ENCODE results near the gene MAML2.

MAML2 gene

DNA sequence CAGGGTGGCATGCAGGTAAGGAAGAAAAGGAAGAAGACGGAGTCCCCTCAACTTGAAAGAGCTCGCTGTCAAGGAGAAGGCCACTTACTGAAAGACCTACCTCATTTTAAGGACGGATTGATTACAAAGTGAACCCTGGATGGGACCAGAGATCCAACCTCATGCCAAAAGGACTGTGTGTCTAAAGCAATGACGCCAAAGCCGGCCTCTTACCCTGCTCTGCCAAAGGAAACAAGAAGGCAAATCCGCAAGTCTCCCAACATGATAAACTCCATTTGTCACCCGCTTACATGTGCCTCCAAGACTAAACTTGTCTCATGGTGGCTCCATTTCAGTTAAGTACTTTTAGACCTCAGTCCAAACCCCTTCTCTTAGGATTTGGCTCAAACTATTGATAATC lies 270.4 kb downstream of the MAML2 start:
- no peak for DNase-seq (ENCODE audit: low spot score in 2 of 2)
- Histone ChIP-seq H3K9me3 (no peaks in the 10 kb centered on the region), H3K4me1 (peaks cover 11% of the 10 kb centered on the region), H3K27me3 (ENCODE audit: low read depth) (no peaks in the 10 kb centered on the region), H3K4me3 (no peak overlapping the region), H3K36me3 (replicated peaks) (no peaks in the 10 kb centered on the region)
- in situ Hi-C loops (cut with MboI; ENCODE audit: low sequenced_read_pairs) = no loop called here

DNA sequence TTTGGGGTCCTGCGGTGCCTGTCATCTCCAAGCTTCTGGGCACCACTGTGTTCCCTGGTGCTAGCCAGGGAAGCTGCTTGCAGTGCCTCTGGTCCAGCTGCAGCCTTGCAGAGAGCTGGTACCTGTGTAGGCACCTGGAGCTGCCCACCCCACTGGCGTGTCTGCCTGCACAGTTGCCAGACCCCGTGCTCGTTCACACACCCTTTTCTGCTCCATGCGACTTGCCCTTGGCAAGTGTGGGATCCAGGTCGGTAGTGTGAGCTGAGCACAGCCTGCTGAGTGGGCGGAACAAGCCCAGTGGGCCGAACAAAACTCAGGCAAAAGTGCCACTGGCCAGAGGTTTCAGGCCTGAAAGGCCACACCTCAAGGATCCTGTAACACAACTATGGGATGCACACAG lies 272.5 kb downstream of the MAML2 start:
- Histone ChIP-seq H3K27me3 (ENCODE audit: low read depth) (no peaks in the 10 kb centered on the region), H3K4me3 (no peak overlapping the region), H3K4me1 (peaks cover 11% of the 10 kb centered on the region), H3K36me3 (replicated peaks) (no peaks in the 10 kb centered on the region), H3K9me3 (no peaks in the 10 kb centered on the region)
- DNase-seq (ENCODE audit: low spot score in 2 of 2) = no peak
- in situ Hi-C loops (cut with MboI; ENCODE audit: low sequenced_read_pairs) = no loop called here

DNA sequence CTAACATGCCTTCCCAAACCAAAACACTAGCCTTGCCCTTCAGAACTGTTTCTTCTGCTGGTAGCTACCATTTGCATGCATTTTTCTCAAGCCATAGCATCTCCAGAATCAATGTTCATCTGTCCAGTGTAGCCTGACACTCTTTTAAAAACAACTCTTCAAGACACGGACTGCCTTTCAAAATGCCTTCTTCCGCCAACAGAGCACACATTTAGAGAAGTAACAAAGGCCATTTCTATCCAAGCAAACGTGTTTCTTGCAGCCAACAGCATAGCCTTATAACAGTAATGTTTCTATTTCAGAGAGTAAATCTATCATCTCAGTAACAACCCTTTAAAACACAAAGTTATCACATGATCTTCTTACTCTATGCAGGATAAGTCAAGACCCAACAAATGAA lies 275.8 kb downstream of the MAML2 start:
- Histone ChIP-seq H3K36me3 (replicated peaks) (no peaks in the 10 kb centered on the region), H3K4me3 (no peak overlapping the region), H3K4me1 (no peaks in the 10 kb centered on the region; the same call in 1 of the 2 replicates), H3K27me3 (ENCODE audit: low read depth) (no peaks in the 10 kb centered on the region), H3K9me3 (no peaks in the 10 kb centered on the region)
- in situ Hi-C loops (cut with MboI; ENCODE audit: low sequenced_read_pairs) = no loop called here
- DNase-seq (ENCODE audit: low spot score in 2 of 2) = no peak

DNA sequence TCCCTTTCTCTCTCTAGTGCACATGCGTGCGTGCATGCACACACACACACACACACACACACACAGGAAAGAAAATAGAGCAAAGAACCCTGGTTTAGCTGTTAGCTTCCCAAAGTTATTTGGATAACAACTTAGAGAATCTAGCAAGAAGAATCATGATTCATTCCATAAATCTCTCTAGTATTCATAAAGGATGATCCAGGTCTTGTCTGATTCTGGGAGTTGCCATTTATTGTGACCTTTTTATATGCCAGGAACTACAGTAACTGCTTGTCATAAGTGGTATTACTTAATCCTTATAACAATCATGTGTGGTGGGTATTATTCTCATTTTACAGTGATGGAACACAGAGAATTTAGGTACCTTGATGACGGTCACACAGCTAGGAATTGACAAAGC lies 277.6 kb downstream of the MAML2 start:
- Histone ChIP-seq H3K27me3 (ENCODE audit: low read depth) (no peaks in the 10 kb centered on the region), H3K36me3 (replicated peaks) (no peaks in the 10 kb centered on the region), H3K4me1 (no peaks in the 10 kb centered on the region), H3K9me3 (no peaks in the 10 kb centered on the region), H3K4me3 (no peak overlapping the region)
- no peak for DNase-seq (ENCODE audit: low spot score in 2 of 2)
- in situ Hi-C loops (cut with MboI; ENCODE audit: low sequenced_read_pairs) = no loop called here

DNA sequence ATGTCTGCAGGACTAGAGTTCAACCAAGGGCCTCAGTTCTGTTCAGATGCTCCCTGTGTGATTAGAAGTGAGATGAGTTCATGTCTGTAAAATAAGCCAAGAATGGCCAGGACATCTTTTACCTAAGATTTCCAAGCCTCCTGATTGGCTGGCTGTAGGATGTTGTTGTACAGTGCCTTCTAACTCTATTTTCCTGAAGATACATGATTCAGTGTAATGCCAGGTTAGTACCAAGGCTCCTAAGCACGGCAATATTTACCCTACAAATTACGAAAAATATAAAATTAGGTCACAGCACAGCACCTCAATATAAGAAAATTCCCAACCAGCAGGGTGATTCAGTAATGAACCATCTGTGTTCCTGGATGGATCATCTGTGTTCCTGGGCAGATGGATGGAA lies 279.1 kb downstream of the MAML2 start:
- no peak for DNase-seq (ENCODE audit: low spot score in 2 of 2)
- H3K4me1 ChIP-seq = no peaks in the 10 kb centered on the region
- no peaks in the 10 kb centered on the region for H3K36me3 ChIP-seq (replicated peaks)
- H3K9me3 ChIP-seq = no peaks in the 10 kb centered on the region
- no peaks in the 10 kb centered on the region for H3K27me3 ChIP-seq (ENCODE audit: low read depth)
- no peak overlapping the region for H3K4me3 ChIP-seq
- in situ Hi-C loops (cut with MboI; ENCODE audit: low sequenced_read_pairs) = no loop called here

DNA sequence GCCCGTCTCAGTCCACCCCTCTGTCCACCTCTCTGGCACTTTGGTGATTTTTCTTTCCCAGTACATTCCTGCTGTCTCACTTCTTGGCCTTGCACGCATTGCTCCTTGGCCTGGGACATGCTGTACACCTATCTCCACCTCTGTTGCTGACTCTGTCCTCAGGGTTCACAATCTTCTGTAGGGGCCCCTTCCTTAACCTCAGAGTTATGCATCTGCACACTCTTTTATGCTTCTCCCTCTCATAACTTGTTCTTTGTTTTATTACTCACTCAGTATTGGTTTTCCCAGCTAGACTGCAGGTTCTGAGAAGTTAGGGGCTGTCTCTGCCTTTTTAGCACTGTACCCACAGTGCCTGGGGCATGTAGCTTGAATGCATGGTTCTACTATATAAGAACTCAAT lies 279.9 kb downstream of the MAML2 start:
- no peaks in the 10 kb centered on the region for H3K4me1 ChIP-seq
- no peak for DNase-seq (ENCODE audit: low spot score in 2 of 2)
- H3K4me3 ChIP-seq = no peak overlapping the region
- H3K27me3 ChIP-seq (ENCODE audit: low read depth) = no peaks in the 10 kb centered on the region
- no peaks in the 10 kb centered on the region for H3K36me3 ChIP-seq (replicated peaks)
- in situ Hi-C loops (cut with MboI; ENCODE audit: low sequenced_read_pairs) = no loop called here
- no peaks in the 10 kb centered on the region for H3K9me3 ChIP-seq

DNA sequence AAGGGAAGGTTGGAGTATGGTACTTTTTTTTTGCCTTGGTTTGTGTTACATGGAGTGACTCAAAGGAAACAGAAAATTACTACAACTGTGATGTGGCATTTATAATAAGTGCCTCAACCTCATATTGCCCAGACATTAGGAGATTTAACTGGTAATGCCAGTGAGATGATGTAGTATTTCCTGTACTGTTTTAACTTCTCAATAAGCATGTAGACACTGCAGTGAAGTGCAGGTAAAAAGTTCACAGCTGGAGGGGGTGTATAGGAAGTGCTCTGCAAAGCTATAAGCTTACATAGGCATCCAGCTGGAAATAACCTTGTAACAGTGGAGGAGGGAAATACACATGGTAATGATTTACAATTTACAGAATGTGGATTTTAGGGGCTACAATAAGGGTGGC lies 280.9 kb downstream of the MAML2 start:
- DNase-seq (ENCODE audit: low spot score in 2 of 2) = no peak
- Histone ChIP-seq H3K4me3 (no peak overlapping the region), H3K9me3 (no peaks in the 10 kb centered on the region), H3K27me3 (ENCODE audit: low read depth) (no peaks in the 10 kb centered on the region), H3K36me3 (replicated peaks) (no peaks in the 10 kb centered on the region), H3K4me1 (peaks cover 5% of the 10 kb centered on the region)
- in situ Hi-C loops (cut with MboI; ENCODE audit: low sequenced_read_pairs) = no loop called here

DNA sequence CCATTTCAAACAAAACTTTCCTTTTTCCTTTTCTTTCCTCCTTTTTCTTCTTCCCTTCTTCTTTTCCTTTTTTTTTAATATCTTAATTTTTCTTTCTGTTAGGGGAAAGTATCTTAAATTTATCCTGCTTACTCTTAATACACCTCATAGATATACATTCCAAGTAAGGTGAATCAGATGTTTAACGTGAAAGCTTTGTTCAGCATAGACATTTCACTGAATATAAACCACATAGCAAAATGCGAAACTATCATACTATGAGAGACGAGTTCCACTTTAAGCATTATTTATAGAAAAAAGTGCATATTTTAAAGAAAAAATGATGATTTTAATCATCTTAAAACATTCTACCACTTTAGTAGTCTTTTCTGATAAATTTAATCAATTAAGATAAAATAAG lies 281.3 kb downstream of the MAML2 start:
- in situ Hi-C loops (cut with MboI; ENCODE audit: low sequenced_read_pairs) = no loop called here
- no peaks in the 10 kb centered on the region for H3K27me3 ChIP-seq (ENCODE audit: low read depth)
- no peaks in the 10 kb centered on the region for H3K36me3 ChIP-seq (replicated peaks)
- H3K4me1 ChIP-seq = peaks cover 9% of the 10 kb centered on the region
- no peak for DNase-seq (ENCODE audit: low spot score in 2 of 2)
- H3K4me3 ChIP-seq = no peak overlapping the region
- no peaks in the 10 kb centered on the region for H3K9me3 ChIP-seq

DNA sequence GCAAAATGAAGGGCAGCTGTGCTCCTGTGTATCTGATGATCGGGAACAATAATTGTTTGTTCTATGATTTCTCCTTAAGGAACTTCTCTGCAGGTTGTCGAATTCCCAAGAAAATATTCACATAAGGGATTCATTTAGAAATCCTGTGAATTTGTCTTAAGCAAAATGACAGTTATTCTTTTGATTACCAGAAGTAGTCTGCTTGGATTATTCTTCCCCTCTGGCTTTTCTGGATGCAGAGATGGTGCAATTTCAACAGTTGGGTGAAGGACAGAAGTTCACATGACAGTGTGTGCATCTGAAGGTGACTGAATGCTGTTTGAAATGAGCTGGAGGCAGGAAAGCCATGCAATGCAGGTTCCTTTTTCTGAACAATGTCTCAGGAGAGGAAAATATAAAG lies 281.9 kb downstream of the MAML2 start:
- H3K4me1 ChIP-seq = peaks cover 13% of the 10 kb centered on the region
- DNase-seq (ENCODE audit: low spot score in 2 of 2) = no peak
- in situ Hi-C loops (cut with MboI; ENCODE audit: low sequenced_read_pairs) = no loop called here

DNA sequence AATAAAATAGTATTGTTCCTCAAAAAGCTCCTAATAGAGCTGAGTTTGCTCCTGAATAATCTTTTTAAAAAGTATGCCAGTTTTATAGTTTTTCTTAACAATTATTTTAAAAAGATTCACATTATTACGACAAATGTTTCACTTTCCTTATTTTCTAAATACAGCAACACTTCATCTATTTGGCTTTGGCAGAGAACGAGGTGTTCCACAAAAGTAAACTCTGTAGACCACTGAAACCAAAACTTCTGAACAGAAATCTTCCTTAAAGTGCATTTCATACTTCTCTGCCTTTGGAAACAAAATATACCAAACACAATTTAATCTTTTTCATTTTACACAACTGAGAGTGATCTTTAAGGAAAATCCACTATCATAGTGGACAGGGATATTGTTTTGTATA lies 285.5 kb downstream of the MAML2 start:
- no peak for DNase-seq (ENCODE audit: low spot score in 2 of 2)
- Histone ChIP-seq H3K36me3 (replicated peaks) (no peaks in the 10 kb centered on the region), H3K4me1 (peaks cover 32% of the 10 kb centered on the region), H3K4me3 (no peak overlapping the region), H3K27me3 (ENCODE audit: low read depth) (no peaks in the 10 kb centered on the region), H3K9me3 (no peaks in the 10 kb centered on the region)
- in situ Hi-C loops (cut with MboI; ENCODE audit: low sequenced_read_pairs) = no loop called here

More for the DNA sequence above, 281.9 kb downstream of the MAML2 start:
- no peaks in the 10 kb centered on the region for H3K27me3 ChIP-seq (ENCODE audit: low read depth)
- no peak overlapping the region for H3K4me3 ChIP-seq
- no peaks in the 10 kb centered on the region for H3K36me3 ChIP-seq (replicated peaks)
- H3K9me3 ChIP-seq = no peaks in the 10 kb centered on the region

DNA sequence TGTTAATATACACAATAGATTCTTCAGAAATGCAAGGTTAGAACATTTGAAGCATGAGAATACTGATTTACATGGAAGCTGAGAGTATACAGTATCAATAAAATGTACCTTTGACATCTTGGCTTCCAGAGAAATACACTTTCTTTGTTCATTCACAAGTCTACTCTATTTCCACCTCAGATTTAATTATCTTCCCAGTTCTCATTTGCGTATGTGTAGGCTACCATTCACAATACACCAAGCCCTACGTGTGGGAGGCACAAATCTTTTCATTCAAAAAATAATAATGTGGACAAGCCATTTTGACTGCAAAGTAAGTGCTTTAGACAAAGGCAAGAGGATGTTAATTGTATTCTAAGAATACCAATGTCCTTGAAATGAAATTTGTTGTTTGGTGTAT lies 286.4 kb downstream of the MAML2 start:
- H3K27me3 ChIP-seq (ENCODE audit: low read depth) = no peaks in the 10 kb centered on the region
- H3K4me3 ChIP-seq = no peak overlapping the region
- in situ Hi-C loops (cut with MboI; ENCODE audit: low sequenced_read_pairs) = no loop called here
- peaks cover 32% of the 10 kb centered on the region for H3K4me1 ChIP-seq
- no peaks in the 10 kb centered on the region for H3K36me3 ChIP-seq (replicated peaks)
- peak; percentile 46 to 95 for DNase-seq (ENCODE audit: low spot score in 2 of 2)
- no peaks in the 10 kb centered on the region for H3K9me3 ChIP-seq

DNA sequence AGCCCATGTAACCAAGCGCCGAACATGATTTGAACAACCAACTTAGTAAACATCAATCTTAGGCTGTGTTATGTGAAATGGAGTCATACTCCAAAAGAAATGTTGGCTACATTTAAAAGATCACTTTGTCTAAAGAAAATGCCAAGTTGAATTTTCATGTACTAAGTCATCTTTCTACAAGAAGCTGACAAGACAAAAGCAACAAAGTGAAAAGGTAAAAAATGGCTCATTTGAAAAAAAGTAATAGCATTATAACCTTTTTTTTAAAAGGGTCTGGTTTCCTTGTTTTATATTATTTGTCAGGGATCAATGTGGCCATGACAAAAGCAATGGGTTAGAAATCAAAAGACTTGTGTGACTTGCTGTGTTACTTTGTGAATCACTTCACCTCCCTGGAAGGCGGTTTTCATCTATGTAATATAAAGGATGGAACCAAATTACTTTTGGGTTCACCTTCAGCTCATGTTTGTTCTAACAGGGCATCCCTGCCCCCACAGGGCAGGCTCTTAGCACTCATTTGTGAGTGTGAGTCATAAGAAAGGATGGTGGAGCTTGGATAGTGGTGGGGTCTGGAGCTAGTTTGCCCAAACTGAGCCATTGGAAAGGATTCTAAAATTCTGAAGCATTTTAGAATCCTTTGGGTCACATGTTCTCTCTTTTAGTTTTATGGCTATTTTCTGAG lies 287.1 kb downstream of the MAML2 start:
- in situ Hi-C loops (cut with MboI; ENCODE audit: low sequenced_read_pairs) = no loop called here
- Histone ChIP-seq H3K4me1 (peaks cover 32% of the 10 kb centered on the region), H3K4me3 (no peak overlapping the region), H3K9me3 (no peaks in the 10 kb centered on the region), H3K36me3 (replicated peaks) (no peaks in the 10 kb centered on the region), H3K27me3 (ENCODE audit: low read depth) (no peaks in the 10 kb centered on the region)
- peak; percentile 45 to 60 for DNase-seq (ENCODE audit: low spot score in 2 of 2)

DNA sequence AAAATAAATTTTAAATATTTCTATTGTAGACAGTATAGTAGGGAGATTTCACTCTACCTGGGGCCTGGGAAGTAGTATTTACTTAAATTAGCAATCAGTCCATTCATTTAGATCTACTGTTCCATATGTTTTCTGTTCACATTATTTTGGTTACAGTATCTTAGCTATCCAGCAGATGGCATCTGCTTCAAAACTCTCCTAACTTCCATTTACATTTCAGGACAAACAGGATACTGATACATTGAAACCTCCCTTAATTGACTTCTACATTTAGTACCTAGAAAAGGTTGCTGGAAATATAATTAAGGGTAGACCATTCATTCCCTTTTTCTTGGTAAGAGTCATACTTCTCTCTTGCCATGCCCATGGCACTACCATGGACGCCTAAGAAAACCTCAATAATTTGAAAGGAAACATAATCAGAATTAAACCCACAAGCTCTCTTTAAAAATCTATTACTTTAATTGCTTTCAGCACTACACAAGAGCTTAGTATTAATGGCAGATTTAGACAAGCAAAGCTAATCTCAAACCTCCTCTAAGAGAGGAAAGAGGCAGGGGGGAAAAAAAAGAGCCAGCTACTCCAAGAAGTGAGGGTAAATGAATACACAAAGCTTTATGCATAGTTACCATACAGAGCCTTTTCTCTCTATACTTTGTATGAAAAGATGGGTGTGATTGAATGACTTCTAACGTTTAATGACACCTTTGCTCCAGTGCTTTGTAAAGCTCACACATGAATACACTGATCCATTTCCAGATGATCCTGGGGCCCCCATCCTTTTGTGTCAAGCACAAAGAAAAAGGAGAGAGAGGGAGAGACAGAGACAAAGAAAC lies 287.9 kb downstream of the MAML2 start:
- no peak overlapping the region for H3K4me3 ChIP-seq
- in situ Hi-C loops (cut with MboI; ENCODE audit: low sequenced_read_pairs) = no loop called here

DNA sequence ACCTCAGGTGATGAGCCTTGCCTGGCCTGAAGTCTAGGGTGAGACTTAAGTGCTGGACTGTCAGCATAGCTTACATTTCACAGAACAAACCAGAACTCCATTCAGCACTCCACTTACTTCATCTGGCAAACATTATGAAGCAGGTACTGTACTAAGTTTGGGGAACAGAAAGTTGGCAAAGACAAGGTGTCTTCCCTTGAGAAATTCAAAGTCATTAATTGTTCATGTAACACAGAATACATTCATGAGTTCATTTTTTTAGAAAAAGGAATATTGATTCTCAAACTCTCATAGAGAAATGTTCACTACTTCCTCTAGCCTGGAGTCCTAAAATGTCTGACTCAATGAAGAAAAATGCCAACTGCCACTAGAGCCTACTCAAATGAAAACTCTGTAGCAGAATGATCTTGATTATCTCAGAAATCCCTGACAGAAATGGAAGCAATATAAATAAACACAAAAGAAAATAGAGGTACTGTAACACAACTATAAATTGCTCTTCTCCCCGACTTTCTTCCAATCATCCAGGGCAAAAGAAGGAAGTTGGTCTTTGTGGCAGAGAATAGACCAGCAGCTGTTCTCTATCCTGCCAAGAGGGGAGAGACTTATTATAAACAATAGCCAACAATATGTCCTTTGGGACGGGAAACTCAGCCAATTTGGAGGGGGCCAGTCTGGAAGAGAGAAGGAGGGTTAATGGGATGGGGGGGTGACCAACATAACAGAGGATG lies 289.9 kb downstream of the MAML2 start:
- H3K4me1 ChIP-seq = peaks cover 38% of the 10 kb centered on the region
- no peak for DNase-seq (ENCODE audit: low spot score in 2 of 2)
- no peaks in the 10 kb centered on the region for H3K9me3 ChIP-seq
- in situ Hi-C loops (cut with MboI; ENCODE audit: low sequenced_read_pairs) = no loop called here
- H3K36me3 ChIP-seq (replicated peaks) = no peaks in the 10 kb centered on the region
- H3K27me3 ChIP-seq (ENCODE audit: low read depth) = no peaks in the 10 kb centered on the region
- no peak overlapping the region for H3K4me3 ChIP-seq

More for the DNA sequence above, 287.9 kb downstream of the MAML2 start:
- H3K27me3 ChIP-seq (ENCODE audit: low read depth) = no peaks in the 10 kb centered on the region
- H3K4me1 ChIP-seq = peaks cover 38% of the 10 kb centered on the region
- DNase-seq (ENCODE audit: low spot score in 2 of 2) = peak; percentile 82 to 98
- no peaks in the 10 kb centered on the region for H3K9me3 ChIP-seq
- H3K36me3 ChIP-seq (replicated peaks) = no peaks in the 10 kb centered on the region
